DOHH2 (cell line): ENCODE results near the gene GPHN.

Experiments used
- CTCF ChIP-seq: fragments of 200-600 bp; sonication (generic); IDR thresholded peaks from one replicate; pipeline ENCODE4 v1.5.1; 2014; ENCODE audit warnings: antibody characterized with exemption, mild to moderate bottlenecking, low read depth, low read length; ENCODE audit not compliant: poor library complexity, severe bottlenecking
- EZH2phosphoT487 ChIP-seq: fragments of 200-600 bp; sonication (generic); IDR thresholded peaks from 2 replicates; pipeline ENCODE4 v1.6.1; 2017; ENCODE audit warnings: borderline replicate concordance, mild to moderate bottlenecking, antibody characterized with exemption, low read length, moderate library complexity, mixed read lengths

- TF ChIP-seq EZH2phosphoT487 (no peak), CTCF (no peak)
Measured at GRCh38 chr14:66638689-66639088, 130.7 kb downstream of the GPHN start.
